Psoas muscle (tissue), 8 donors: ENCODE data around the gene ZFP36L2. TPM values are rescaled to one million over a fixed set of nuclear protein-coding genes. Genes with fewer than 3 reads are reported as not detected.

Source experiments
- ATAC-seq, 4 donors: fragments of 200-7000 bp; cut with Tn5 transposase; one replicate each; pipeline ENCODE4 v1.9.1; 2020; ENCODE audit warnings: moderate library complexity in 3 of 4, mild to moderate bottlenecking in 2 of 4
- DNase-seq, 2 donors: peaks; one replicate each; pipeline ENCODE4 v3.0.0-alpha.2; 2020
- H3K27ac ChIP-seq: fragments of 200-600 bp; one replicate; pipeline ENCODE4 v1.8.0; 2022
- H3K27me3 ChIP-seq, 3 donors: fragments of 200-600 bp in 1 of 3; one replicate each; pipeline versions ENCODE4 v1.6.1 to v1.8.0; 2013 to 2022; ENCODE audit warnings: low read length in 2 of 3, mild to moderate bottlenecking in 2 of 3, moderate library complexity in 1 of 3; ENCODE audit not compliant: insufficient read depth in 3 of 3
- H3K36me3 ChIP-seq, 2 donors: fragments of 200-600 bp in 1 of 2; one replicate each; pipeline versions ENCODE4 v1.6.1 to v1.8.0; 2013 to 2022; ENCODE audit warnings: low read depth in 1 of 2, mild to moderate bottlenecking in 1 of 2, moderate library complexity in 1 of 2; ENCODE audit not compliant: insufficient read depth in 1 of 2
- H3K4me1 ChIP-seq: fragments of 200-600 bp; one replicate; pipeline ENCODE4 v1.8.0; 2022
- H3K4me3 ChIP-seq: fragments of 200-600 bp; one replicate; pipeline ENCODE4 v1.8.0; 2022; ENCODE audit warnings: mild to moderate bottlenecking
- H3K9me3 ChIP-seq: fragments of 200-600 bp; one replicate; pipeline ENCODE4 v1.8.0; 2022
- CTCF ChIP-seq: fragments of 200-600 bp; IDR thresholded peaks from one replicate; pipeline ENCODE4 v1.8.0; 2022; ENCODE audit warnings: antibody characterized with exemption
- WGBS, 3 donors: extraction: QIAGEN DNeasy Blood & Tissue Kit; methylation state at CpG; one replicate each; pipeline versions ENCODE4 v1.1.6 to v1.1.7; 2013; 5-methylcytosine and 5-hydroxymethylcytosine counted together
- intact Hi-C, 2 donors: fragments of 100-400 bp; cut with DNase I; formaldehyde crosslinking; loops; one replicate each; pipeline versions ENCODE4 v1.11.0 to v1.14.2; 2022
- polyA plus RNA-seq, 3 donors: library from polyadenylated mRNA; stranded (reverse); fragments of 200-250 nt; gene quantifications; one replicate each; pipeline ENCODE4 v1.2.3, GENCODE V29; 2013
- total RNA-seq, 4 donors: library from RNA; stranded (reverse); fragmentation: NEBNext Ultra II Directional in 2 of 4; extraction: Animal tissue kit (Norgen Biotek cat#: 25700) in 2 of 4; gene quantifications; one replicate each; pipeline versions ENCODE4 v1.2.1 to v1.2.4, GENCODE V29; 2021 to 2023
- donor health status: healthy with polysubstance abuse.
- donor health status: DM: no; HTN: no; CAD: no; lungs with moderate emphysema.
- donor health status: Bipolar disorder and iron deficiency.
- donor health status: healthy.
- donor health status: DM: yes; HTN: yes; CAD: no.
- donor health status: DM: no; HTN: no; CAD: no.
- donor health status: DM: no; HTN: no; CAD: no.
- donor health status: DM: yes; HTN: yes; CAD: no.

Gene ZFP36L2
- total and polyA plus RNA-seq, 7 donors, result 26.3 to 103 (median 48.9) TPM

- Histone ChIP-seq H3K36me3 (no peaks in the 10 kb centered on the region), H3K9me3 (no peaks in the 10 kb centered on the region), H3K27ac (peak overlapping the region; percentile 74), H3K4me3 (peak overlapping the region; percentile 34), H3K27me3 (no peaks in the 10 kb centered on the region), H3K4me1 (peaks cover 12% of the 10 kb centered on the region)
- intact Hi-C loops, result no loop called here
- peak in 1 of 2 donors; percentile 58 for DNase-seq
- 72 to 78% (median 73%) methylated on average over 10 of the region's 10 CpGs for WGBS, 3 donors
- no peak for TF ChIP-seq CTCF
- peak in 1 of 4 donors; percentile 1 for ATAC-seq
Measured at GRCh38 chr2:43268066-43268953, 41.9 kb upstream of the ZFP36L2 start.

- Histone ChIP-seq H3K4me1 (peaks cover 12% of the 10 kb centered on the region), H3K9me3 (no peaks in the 10 kb centered on the region), H3K27ac (no peak overlapping the region), H3K27me3 (no peaks in the 10 kb centered on the region), H3K4me3 (no peak overlapping the region), H3K36me3 (no peaks in the 10 kb centered on the region)
- DNase-seq, result no peak
- intact Hi-C loops, result no loop called here
- no peak for TF ChIP-seq CTCF
- ATAC-seq, result no peak
- 87 to 92% (median 90%) methylated on average over 7 of the region's 7 CpGs for WGBS, 3 donors
Measured at GRCh38 chr2:43267381-43267780, 41.0 kb upstream of the ZFP36L2 start.

GRCh38 chr2:43266711-43267111, 40.3 kb upstream of the ZFP36L2 start:
- DNase-seq, result peak; percentile 44 to 77
- no peak overlapping the region for H3K27ac ChIP-seq
- WGBS, 3 donors, result 75 to 78% (median 76%) methylated on average over 4 of the region's 4 CpGs
- no peaks in the 10 kb centered on the region for H3K27me3 ChIP-seq
- no peaks in the 10 kb centered on the region for H3K36me3 ChIP-seq
- no peak for TF ChIP-seq CTCF
- peaks cover 12% of the 10 kb centered on the region for H3K4me1 ChIP-seq
- ATAC-seq, result no peak
- intact Hi-C loops, result no loop called here
- no peak overlapping the region for H3K4me3 ChIP-seq
- no peaks in the 10 kb centered on the region for H3K9me3 ChIP-seq

GRCh38 chr2:43265421-43265820, 39.0 kb upstream of the ZFP36L2 start:
- Histone ChIP-seq H3K27me3 (no peaks in the 10 kb centered on the region), H3K4me1 (peaks cover 12% of the 10 kb centered on the region), H3K4me3 (no peak overlapping the region), H3K36me3 (no peaks in the 10 kb centered on the region), H3K9me3 (no peaks in the 10 kb centered on the region), H3K27ac (peak overlapping the region; percentile 11)
- intact Hi-C loops, result no loop called here
- TF ChIP-seq CTCF, result no peak
- 53 to 58% (median 54%) methylated on average over 9 of the region's 9 CpGs for WGBS, 3 donors
- peak; percentile 28 to 64 for DNase-seq
- ATAC-seq, result no peak
